AG20443 (cell line): ENCODE data around the gene IGSF10.

ENCODE experiments used
- DNase-seq: peaks from one replicate; pipeline ENCODE4 v3.0.0; 2012; ENCODE audit warnings: low spot score, mixed read lengths

IGSF10 gene

DNA sequence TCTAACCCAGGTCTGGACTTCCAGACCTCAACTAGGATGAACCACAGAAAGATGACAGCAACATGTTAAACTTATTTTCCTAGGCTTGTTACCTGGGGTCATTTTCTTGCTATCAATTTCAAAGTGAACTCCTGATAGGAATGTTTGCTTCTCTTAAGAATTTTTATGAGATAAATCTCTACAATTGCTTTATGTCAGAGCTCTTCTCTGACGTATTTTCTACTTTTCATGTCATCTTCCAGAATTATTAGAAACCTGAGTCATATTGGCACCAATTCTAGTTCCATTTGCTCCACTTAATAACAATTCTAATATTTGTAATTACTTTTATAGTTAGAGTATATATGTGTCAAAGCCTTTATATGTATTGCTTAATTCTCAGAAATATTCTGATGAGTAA lies 2.1 kb upstream of the IGSF10 start:
- DNase-seq: no peak

GRCh38 chr3:151462278-151462780 lies 1.5 kb upstream of the IGSF10 start:
- DNase-seq: no peak

DNA sequence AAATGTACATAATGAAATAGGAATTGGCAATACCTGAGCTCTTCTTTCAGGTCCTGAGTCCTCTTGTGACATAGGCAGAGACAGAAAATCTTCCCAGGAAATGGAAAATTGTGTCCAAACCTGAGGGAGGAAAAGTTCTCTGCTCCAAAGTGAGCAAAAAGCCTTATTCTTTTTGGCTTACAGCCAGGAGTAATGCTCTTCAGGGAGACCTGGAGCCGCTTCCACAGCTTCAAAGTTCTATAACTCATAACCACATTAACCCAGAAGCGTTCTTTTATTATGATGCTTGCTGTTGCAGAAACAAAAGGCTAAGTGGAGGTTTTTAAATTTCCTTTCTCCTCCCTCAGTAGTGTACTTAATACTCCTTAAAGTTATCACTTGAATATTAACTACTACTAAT lies 633 bp downstream of the IGSF10 start:
- peak; percentile 32 for DNase-seq

GRCh38 chr3:151459358-151459757 lies 1.5 kb downstream of the IGSF10 start:
- DNase-seq: no peak

DNA sequence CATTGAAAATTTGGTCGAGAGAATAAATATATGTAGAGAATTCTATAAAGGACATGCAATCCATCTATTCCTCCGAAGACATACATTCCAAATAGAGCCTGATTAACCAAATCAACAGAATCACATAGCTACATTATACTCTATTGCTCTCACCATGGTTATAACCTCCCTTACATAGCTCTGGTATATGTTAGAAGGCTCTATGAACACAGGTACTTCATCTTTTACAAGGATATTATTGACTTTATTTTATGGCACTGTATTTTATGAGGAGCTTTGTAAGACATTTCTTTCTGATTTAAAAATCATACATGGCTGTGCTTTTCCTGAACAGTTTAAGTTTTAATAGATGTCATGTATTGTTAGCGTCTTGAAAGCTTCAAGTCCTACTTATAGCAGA lies 4.8 kb downstream of the IGSF10 start:
- no peak for DNase-seq

- DNase-seq: no peak
These were observed 8.0 kb downstream of the IGSF10 start for GRCh38 chr3:151452841-151453240.

GRCh38 chr3:151452368-151452767 lies 8.5 kb downstream of the IGSF10 start:
- DNase-seq: no peak

DNA sequence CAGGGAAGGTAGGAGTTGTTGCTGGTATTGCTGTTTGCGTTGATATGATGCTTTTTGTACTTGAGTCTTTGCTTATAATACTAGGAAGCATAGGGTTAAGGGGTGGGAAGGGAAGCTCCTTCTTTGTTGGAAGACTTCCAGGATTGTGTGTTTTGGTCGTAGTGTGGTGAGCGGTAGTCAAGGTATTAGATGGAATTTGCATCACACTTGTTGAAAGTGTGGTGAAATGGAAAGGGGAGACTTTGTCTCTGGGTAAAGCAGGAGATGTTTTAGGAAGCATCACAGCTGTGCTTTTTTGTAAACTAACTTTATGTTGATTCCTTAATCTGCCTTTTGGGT lies 14.9 kb downstream of the IGSF10 start:
- DNase-seq: no peak

GRCh38 chr3:151445273-151446001 lies 15.4 kb downstream of the IGSF10 start:
- peak; percentile 91 for DNase-seq

DNA sequence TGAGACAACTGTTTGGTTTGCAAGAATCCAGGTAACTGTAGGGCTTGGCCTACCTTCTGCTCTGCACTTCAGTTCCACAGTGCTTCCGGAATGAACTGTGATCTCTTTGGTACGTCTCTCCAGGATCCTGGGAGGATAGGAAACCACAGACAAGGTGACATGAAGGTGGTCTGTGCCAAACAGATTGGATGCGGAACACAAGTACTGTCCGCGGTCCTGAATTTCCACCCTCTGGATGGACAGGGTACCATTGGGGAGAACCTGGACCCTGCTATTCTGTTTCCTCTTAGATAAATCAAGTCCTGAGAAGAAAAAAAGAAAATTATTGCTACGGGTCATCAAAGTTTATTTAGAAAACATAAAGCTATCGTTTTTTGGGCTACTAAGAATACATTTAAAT lies 17.3 kb downstream of the IGSF10 start:
- no peak for DNase-seq

DNA sequence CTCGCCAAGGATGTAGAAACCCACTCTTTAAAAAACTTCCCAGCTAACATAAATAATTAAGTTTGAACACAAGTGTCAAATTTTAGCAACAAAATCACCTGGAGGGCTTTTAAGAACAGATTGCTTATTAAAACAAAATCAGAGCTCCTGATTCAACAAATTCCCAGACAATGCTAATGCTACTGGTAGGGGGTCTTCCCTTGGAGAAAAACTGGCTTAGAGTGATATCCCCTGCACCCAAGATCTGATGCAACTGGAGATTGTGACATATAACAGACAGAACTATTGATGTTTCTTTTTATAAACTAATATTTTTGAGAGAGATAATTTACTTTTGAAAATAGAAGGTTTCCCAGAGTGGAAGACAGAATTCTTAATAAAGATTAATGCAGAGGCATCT lies 19.9 kb downstream of the IGSF10 start:
- no peak for DNase-seq

GRCh38 chr3:151439652-151440125 lies 21.2 kb downstream of the IGSF10 start:
- DNase-seq: peak; percentile 73

GRCh38 chr3:151437906-151438305 lies 23.0 kb downstream of the IGSF10 start:
- DNase-seq: no peak

- no peak for DNase-seq
These were observed 24.0 kb downstream of the IGSF10 start for GRCh38 chr3:151436675-151437446.

GRCh38 chr3:151434151-151434890 lies 26.5 kb downstream of the IGSF10 start:
- DNase-seq: peak; percentile 78

GRCh38 chr3:151432616-151433372 lies 28.1 kb downstream of the IGSF10 start:
- no peak for DNase-seq

GRCh38 chr3:151431940-151432339 lies 28.9 kb downstream of the IGSF10 start:
- DNase-seq: no peak

GRCh38 chr3:151430821-151431484 lies 29.9 kb downstream of the IGSF10 start:
- DNase-seq: no peak

- DNase-seq: no peak
These were observed 32.5 kb downstream of the IGSF10 start for GRCh38 chr3:151428386-151428785.

DNA sequence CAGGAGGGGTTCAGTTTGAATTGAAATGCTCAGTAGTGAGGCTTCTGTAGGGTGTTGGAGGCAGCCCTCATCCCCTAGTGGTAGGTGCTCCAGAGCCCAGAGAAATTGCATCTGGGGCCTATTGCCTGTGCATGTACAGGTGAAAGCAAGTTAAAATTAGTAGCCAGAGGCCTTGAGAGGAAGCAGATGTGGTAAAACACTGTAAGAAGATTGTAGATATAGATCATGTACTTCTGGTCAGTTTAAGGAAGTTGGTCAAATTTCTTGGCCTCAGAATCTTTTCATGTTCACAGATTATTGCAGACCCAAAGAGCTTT lies 34.6 kb downstream of the IGSF10 start:
- no peak for DNase-seq

- DNase-seq: no peak
These were observed 35.1 kb downstream of the IGSF10 start for GRCh38 chr3:151425627-151426340.
